ENCODE results near the gene ARMC12.
"Not testable (repeated sequence)": the region's sequence is repeated elsewhere in the genome, so short reads cannot be mapped to it uniquely, and the experiment has no call there.

Gene ARMC12

DNA sequence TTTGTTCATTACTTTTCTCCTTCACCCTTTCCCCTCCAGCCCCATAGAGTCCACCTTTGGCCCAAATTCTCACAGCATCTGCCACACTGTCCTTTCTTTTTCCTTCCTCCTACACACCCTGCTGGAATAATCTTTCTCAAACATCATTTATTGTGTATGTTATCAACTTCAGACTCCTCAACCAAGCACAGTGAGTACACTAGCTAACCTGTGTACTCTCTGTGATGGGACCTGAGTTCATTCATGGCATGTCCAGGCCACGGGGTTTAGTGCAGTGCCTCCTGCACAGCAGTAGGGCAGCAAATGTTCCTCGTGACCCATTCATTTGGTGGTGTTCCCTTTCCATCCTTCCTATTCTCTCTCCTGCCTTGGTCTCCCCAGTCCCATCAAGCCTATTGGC, 7.1 kb upstream of the ARMC12 start:
- DNase-seq, result no peak

DNA sequence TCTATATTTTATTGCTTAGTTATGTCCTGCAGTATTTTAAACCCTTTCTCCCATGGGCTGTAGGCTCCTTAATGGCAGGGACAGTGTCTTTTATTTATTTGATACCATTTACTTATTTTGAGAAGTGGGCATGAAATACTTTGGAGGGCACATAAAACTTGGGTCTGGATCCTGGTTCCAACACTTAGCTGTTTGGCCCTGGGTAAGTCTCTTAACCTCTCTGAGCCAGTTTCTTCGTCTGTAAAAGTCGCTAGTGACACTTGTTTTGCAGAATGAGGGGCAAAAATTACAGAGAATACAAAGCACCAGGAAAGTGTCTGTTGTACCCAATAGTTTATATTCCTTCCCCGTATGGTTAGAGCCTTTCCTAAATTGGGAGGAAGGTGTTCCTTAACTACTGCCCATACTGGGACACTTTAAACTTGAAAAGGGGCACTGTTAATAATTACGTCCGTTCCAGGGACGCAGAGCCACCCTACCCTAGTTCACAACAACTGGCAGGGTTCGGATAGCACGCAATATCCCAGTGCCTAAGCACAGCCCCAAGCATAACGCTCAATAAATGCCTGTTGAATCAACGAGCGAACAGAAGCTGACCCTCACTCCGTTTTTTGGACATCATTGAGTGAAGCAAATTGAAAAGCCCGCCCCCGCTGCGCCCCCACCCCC, 6.0 kb upstream of the ARMC12 start:
- in situ Hi-C loops (cut with HindIII; ENCODE audit: low pct_ligation_motif_present, low pct_unique_long_range_greater_than_20kb, low sequenced_read_pairs), result loop anchor here (25.0 kb wide), 1 partner anchor 169 kb away; no protein-coding TSS in a partner anchor
- no peak for DNase-seq

More for the DNA sequence above, 7.1 kb upstream of the ARMC12 start:
- in situ Hi-C loops (cut with HindIII; ENCODE audit: low pct_ligation_motif_present, low pct_unique_long_range_greater_than_20kb, low sequenced_read_pairs), result loop anchor here (25.0 kb wide), 1 partner anchor 167 kb away; no protein-coding TSS in a partner anchor

DNA sequence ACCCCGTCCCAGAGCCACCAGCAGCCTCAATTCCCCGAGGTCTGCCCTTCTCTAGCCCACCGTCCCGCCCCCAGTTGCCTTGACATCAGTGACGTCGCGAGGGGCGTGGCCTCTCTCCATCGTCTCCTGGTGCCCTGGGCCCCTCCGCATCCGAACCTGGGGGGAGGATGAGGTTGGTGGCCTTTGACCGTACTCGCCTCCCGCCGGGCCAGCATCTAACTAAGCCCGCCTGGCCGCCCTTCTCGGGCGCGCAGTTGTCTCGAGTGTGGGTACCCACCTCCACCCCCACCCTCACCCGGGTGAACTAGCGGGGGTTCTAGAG, 5.5 kb upstream of the ARMC12 start:
- DNase-seq, result peak; percentile 84
- in situ Hi-C loops (cut with HindIII; ENCODE audit: low pct_ligation_motif_present, low pct_unique_long_range_greater_than_20kb, low sequenced_read_pairs), result loop anchor here (25.0 kb wide), 1 partner anchor 169 kb away; no protein-coding TSS in a partner anchor

DNA sequence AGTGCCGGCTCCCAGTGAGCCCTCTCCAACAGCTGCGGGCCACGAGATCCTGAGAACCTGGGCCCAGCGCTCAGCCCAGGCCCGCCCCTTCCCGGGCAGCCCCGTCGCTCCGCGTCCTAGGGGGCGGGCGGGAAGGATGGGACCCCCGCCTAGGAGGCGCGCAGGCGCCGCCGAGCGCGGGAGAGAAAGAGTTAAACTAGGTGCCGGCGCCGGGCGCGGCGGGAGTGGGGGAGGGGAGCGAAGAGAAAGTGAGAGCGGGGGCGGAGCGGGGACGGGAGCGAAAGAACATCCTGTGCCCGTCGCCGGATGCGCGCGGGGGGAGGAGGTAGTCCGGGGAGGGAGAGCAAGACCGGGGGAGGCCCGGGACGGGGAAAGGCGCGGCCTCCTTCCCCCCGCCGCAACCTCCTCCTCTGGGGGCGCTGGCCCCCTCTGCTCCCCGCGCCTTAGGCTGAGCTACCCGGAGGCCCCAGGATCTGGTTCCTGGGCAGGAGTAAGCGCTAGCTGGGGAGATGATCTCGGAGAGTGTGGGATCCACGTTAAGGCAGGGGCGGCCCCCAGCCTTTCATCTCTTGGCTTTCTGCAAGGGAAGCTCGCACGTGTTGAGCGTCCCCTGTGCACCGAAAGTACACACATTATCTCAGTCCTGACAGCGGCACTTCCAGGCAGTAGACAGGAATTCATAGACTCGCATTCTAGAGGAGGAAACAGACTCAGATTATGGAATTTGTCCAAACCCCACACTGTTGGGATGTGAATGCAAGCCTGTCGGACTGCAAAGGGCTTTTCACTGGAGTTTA, 4.9 kb upstream of the ARMC12 start:
- DNase-seq, result peak; percentile 82

DNA sequence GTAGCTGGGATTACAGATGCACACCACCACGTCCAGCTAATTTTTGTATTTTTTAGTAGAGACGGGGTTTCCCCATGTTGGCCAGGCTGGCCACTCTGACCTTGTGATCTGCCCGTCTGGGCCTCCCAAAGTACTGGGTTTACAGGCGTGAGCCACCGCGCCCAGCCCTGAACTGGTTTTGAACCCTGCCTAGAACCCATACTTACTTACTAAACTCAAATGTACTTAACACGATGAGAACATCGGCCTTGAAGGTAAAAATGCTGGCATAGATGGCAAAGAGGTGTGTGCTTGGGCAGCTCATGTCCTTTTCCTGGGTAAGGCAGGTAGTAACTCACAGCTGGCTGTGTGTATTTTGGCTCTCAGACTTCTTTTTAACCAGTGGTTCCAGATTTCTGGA, 3.2 kb upstream of the ARMC12 start:
- no peak for DNase-seq
- in situ Hi-C loops (cut with HindIII; ENCODE audit: low pct_ligation_motif_present, low pct_unique_long_range_greater_than_20kb, low sequenced_read_pairs), result loop anchor here (25.0 kb wide), 1 partner anchor 171 kb away; no protein-coding TSS in a partner anchor

More for the DNA sequence above, 4.9 kb upstream of the ARMC12 start:
- in situ Hi-C loops (cut with HindIII; ENCODE audit: low pct_ligation_motif_present, low pct_unique_long_range_greater_than_20kb, low sequenced_read_pairs), result loop anchor here (25.0 kb wide), 1 partner anchor 170 kb away; no protein-coding TSS in a partner anchor

DNA sequence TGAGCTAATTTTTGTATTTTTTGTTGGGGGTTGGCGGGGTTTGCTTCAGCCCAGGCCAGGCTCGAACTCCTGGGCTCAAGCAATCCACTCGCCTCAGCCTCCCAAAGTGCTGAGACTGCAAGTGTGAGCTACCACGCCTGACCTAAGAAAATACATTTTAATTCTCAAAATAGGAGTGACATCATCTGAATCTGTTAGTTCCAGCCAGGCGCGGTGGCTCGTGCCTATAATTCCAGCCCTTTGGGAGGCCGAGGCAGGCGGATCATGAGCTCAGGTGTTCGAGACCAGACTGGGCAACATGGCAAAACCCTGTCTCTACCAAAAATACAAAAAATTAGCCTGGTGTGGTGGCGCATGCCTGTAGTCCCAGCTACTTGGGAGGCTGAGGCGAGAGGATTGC, 2.5 kb upstream of the ARMC12 start:
- in situ Hi-C loops (cut with HindIII; ENCODE audit: low pct_ligation_motif_present, low pct_unique_long_range_greater_than_20kb, low sequenced_read_pairs), result loop anchor here (25.0 kb wide), 1 partner anchor 172 kb away; no protein-coding TSS in a partner anchor

DNA sequence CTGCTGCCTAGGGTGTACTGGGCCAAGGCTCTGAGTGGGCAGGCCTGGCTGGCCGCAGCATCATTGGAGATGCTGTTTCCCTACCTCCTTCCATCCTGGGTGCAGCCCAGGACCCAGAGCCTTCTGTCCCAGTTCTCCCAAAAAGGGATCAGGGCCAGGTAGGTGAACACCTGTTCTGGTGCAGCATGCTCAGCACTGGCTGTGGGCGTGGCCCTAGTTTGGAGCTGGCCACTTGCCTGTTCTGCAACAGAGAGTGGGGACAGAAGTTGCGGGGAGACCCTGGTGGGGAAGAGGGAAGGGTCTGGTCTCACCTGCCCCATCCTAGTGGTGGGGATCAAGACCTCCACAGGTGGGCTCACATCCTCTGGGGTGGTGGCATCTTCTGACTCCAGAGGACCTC, 1.4 kb upstream of the ARMC12 start:
- no peak for DNase-seq
- in situ Hi-C loops (cut with HindIII; ENCODE audit: low pct_ligation_motif_present, low pct_unique_long_range_greater_than_20kb, low sequenced_read_pairs), result loop anchor here (25.0 kb wide), 1 partner anchor 173 kb away; no protein-coding TSS in a partner anchor

More for the DNA sequence above, 2.5 kb upstream of the ARMC12 start:
- DNase-seq, result not testable (repeated sequence)

DNA sequence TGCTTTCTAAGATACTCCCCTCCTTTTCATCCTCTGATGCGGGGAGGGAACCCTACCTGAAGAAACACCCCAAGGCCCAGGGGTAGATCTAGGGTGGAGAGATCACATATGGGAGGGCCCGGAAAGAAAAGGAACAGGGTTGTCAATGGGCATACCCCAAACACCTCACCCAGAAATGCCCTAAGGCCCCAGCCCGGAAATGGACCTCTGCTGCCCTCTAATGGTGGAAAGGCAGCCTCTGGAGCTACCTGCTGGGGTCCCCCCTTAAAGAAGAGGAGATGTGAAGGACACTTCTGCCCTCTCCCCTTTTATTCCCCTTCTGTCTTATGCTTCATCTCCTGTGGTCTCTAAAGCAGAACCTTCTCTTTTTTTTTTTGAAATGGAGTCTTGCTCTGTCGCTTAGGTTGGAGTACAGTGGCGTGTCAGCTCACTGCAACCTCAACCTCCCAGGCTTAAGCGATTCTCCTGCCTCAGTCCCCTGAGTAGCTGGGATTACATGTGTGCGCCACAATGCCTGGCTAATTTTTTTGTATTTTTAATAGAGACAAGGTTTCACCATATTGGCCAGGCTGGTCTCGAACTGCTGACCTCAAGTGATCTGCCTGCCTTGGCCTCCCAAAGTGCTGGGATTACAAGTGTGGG, 458 bp upstream of the ARMC12 start:
- DNase-seq, result peak; percentile 59
- in situ Hi-C loops (cut with HindIII; ENCODE audit: low pct_ligation_motif_present, low pct_unique_long_range_greater_than_20kb, low sequenced_read_pairs), result loop anchor here (25.0 kb wide), 1 partner anchor 174 kb away; no protein-coding TSS in a partner anchor

DNA sequence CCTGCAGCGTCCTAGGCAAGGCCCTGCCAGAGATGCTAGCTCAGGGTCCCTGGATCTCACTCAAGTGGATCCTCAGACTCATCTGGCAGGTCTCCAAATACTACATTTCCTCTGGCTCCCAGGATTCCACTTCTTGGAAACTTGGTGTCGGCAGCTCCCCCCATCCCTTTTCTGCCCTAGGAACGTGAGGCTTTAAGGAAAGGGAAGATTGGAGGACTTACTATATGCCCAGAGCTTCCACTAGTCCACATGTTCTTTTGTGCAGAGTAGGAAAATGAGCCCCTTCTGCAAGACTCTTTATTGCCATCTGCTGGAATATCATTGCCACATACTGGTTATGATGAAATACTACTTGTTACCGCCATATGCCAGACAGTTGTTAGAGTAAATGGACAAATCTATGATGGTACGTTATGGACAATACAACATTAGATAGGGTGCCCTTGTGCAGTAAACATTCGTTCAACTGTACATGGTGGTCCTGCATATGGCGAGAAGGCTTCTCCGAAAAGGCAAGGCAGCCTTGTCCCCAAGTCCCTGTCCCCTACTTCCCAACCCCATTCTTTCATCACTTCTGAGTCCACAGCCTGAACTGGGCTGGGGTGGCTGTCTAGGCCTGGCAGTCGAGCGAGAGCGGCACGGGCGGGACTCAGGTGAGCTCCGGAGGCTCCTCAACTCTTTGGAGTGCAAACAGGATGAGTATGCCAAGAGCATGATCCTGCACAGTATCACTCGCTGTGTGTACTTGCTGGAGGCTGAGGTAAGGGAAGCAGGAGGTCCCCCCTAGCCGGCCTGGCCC, 780 bp downstream of the ARMC12 start:
- in situ Hi-C loops (cut with HindIII; ENCODE audit: low pct_ligation_motif_present, low pct_unique_long_range_greater_than_20kb, low sequenced_read_pairs), result loop anchor here (25.0 kb wide), 1 partner anchor 175 kb away; no protein-coding TSS in a partner anchor
- DNase-seq, result peak; percentile 76

DNA sequence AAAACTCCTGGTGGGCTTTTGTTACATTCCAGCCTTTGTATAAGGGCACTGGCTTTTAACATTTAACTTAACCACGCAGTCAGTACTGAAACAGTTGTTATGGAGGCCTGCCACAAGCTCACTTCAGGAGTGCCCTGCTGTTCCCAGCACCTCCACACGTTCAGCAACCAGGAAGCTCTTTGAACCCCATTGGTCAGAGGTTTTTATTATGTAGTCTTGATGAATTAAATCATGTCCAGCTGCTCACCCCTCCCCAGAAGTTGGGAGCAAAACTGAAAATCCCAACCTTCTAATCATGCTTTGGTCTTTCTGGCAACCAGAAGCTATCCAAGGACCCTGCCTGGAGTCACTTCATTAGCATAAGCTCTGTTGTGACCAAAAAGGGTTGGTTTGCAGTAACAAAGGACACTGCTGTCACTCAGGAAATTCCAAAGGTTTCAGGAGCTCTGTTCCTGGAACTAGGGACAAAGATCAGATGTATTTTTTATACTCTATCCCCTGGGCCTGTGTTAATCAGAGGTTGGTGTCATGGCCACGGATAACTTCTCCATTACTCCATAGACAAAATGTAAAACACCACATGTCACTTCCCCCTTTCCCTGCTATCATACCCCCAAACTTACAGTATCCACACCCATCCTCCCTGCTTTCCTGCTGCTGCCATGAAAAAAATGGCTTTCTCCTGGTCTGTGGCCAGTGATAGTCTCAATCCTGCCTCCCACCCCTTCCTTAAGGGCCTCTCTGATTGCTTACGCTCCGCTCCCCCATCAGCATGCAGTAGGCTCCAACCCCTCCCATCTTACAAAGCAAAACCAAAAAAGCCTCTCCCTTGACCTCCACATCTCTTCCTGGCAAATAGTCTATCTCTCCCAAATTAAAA, 3.1 kb downstream of the ARMC12 start:
- in situ Hi-C loops (cut with HindIII; ENCODE audit: low pct_ligation_motif_present, low pct_unique_long_range_greater_than_20kb, low sequenced_read_pairs), result loop anchor here (25.0 kb wide), 1 partner anchor 178 kb away; no protein-coding TSS in a partner anchor
- no peak for DNase-seq

DNA sequence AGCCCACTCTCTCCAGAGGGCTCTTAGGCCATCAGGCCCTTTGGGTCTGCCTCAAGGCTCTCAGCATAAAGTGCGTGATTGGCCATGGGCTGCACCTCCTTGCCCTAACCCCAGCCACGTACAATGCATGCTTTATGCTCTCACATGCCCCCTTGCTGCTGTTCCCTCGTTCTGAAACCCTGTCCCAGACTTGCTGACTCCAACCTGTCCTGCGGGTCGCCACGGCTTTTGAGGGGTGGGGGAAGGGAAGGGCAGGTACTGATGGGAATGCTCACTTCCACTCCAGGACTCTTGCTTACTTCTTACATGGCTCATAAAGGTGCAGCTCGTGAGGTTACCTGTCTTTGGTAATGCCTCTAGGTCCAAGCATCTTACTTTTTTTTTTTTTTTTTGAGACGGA, 6.0 kb downstream of the ARMC12 start:
- DNase-seq, result no peak
- in situ Hi-C loops (cut with HindIII; ENCODE audit: low pct_ligation_motif_present, low pct_unique_long_range_greater_than_20kb, low sequenced_read_pairs), result loop anchor here (25.0 kb wide), 1 partner anchor 181 kb away; no protein-coding TSS in a partner anchor

DNA sequence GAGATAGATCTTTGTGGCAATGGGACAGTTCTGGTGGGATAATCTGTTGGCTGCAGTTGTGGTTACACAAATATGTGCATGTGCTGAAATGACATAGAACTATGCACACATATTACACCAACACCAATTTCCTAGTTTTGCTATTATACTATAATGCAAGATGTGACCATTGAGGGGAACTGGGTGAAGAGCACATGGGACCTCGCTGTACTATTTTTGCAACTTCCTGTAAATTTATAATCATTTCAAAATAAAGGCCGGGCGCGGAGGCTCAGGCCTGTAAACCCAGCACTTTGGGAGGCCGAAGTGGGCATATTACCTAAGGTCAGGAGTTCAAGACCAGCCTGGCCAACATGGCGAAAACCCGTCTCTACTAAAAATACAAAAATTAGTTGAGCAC, 8.7 kb downstream of the ARMC12 start:
- no peak for DNase-seq
- in situ Hi-C loops (cut with HindIII; ENCODE audit: low pct_ligation_motif_present, low pct_unique_long_range_greater_than_20kb, low sequenced_read_pairs), result loop anchor here (25.0 kb wide), 1 partner anchor 183 kb away; no protein-coding TSS in a partner anchor

DNA sequence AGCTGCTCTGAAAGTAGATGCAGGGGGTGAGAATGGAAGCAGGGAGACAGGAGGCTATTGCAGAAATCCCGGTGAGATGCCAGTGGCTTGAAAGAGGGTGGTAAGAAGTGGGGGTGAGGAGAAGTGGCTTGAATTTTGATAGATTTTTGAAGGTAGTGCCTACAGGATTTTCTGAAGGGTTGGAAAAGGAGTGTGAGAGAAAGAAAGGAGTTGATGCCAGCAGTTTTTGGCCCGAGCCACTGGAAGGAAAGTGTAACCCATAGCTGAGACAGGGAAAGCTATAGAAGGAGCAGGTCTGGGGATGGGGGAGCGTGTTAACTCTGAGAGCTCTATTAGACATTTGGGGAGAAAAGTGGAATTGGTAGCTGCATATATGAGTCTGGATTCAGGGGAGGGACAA, 9.7 kb downstream of the ARMC12 start:
- DNase-seq, result no peak
- in situ Hi-C loops (cut with HindIII; ENCODE audit: low pct_ligation_motif_present, low pct_unique_long_range_greater_than_20kb, low sequenced_read_pairs), result loop anchor here (25.0 kb wide), 1 partner anchor 184 kb away; no protein-coding TSS in a partner anchor

DNA sequence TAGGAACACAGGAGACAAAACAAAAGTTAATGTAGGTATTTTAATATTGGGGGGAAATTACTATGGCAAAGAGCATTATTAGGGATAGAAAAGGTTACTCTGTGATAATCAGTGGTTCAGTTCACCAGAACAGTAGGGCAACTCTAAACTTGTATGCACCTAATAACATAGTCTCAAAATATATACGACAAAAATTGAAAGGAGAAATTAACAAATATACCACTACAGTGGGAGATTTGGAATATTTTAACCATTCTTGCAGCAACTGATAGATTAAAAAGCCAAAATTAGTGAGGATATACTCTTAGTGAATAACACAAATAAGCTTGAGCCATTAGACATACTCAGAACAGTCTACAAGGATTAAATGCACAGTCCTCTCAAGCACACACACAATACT, 11.0 kb downstream of the ARMC12 start:
- DNase-seq, result no peak
- in situ Hi-C loops (cut with HindIII; ENCODE audit: low pct_ligation_motif_present, low pct_unique_long_range_greater_than_20kb, low sequenced_read_pairs), result loop anchor here (25.0 kb wide), 1 partner anchor 186 kb away; no protein-coding TSS in a partner anchor

DNA sequence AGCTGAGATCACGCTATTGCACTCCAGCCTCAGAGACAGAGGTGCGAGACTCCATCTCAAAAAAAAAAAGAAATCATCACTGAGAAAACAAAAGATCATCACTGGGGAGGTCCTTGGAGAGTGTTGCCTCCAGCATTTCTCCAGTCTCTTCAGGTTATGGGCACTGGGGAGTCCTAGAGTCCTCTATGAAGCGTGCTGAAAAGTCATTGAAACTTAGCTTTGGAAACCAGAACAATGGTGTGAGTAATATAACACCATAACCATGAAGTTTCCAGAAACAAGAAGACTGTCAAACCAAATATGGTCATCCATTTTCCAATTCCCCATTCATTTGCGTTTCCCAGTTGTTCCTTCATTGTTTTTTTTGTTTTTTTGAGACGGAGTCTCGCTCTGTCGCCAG, 13.7 kb downstream of the ARMC12 start:
- in situ Hi-C loops (cut with HindIII; ENCODE audit: low pct_ligation_motif_present, low pct_unique_long_range_greater_than_20kb, low sequenced_read_pairs), result no loop called here
- DNase-seq, result no peak

DNA sequence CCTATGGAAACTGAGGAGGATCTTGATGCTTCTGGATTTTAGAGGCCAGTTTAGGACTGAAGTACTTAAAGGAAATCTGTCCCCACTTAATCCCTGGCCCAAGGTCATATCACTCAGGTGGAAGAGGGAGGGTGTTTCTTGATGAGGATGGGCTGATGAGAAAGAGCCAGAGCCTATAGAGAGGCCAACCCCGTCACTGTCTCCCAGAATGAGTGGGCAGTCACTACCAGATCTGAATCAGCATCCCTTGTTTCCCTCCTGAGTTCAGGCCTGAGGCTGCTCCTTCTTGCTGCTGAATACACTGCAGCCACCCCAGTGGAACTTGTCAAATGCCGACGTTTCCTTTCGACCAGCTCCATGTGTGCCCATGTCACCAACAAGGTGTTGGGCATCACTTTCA, 14.8 kb downstream of the ARMC12 start:
- no peak for DNase-seq
- in situ Hi-C loops (cut with HindIII; ENCODE audit: low pct_ligation_motif_present, low pct_unique_long_range_greater_than_20kb, low sequenced_read_pairs), result no loop called here

DNA sequence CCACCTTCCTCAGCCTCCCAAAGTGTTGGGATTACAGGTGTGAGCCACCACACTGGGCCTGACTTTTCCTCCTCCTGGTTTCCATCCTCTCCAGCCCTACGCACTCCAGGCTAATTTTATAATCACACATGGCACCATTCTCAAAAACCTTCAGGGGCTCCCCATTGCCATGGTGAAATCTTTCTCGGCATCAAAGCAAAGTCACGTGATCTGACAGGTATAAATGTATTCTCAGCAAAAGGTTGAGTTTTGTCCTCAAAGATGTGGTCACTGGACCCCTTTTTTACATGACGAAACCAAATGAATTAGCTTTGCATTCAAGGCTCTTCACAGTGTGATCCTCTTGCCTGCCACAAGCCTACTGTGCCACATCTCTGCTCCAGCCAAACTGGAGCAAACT, 15.5 kb downstream of the ARMC12 start:
- in situ Hi-C loops (cut with HindIII; ENCODE audit: low pct_ligation_motif_present, low pct_unique_long_range_greater_than_20kb, low sequenced_read_pairs), result no loop called here
- DNase-seq, result no peak

Measured in ACHN (cell line).